Measurements from ENCODE around the gene PCSK5. TPM values are rescaled to one million over a fixed set of nuclear protein-coding genes. Genes with fewer than 3 reads are reported as not detected.

Gene PCSK5
- total RNA-seq, 2 donors from 2014 or later, result 2.4 to 32.2 TPM

- Histone ChIP-seq H3K27ac (no peak overlapping the region), H3K36me3 (no peaks in the 10 kb centered on the region), H3K9me3 (no peaks in the 10 kb centered on the region), H3K4me1 (replicated peaks) (no peaks in the 10 kb centered on the region), H3K4me3 (no peak overlapping the region), H3K27me3 (replicated peaks; ENCODE audit: insufficient read depth) (no peaks in the 10 kb centered on the region)
- 72% methylated on average over 7 of the region's 7 CpGs for WGBS
- TF ChIP-seq POLR2AphosphoS5 (IDR thresholded peaks at IDR 0.05) (no peak), CTCF (IDR thresholded peaks at IDR 0.05) (no peak)
- intact Hi-C loops (cut with DNase I), result no loop called here
- DNase-seq (ENCODE audit: low spot score), result no peak
Measured at GRCh38 chr9:75933982-75934381, 43.5 kb downstream of the PCSK5 start.

- Histone ChIP-seq H3K4me3 (no peak overlapping the region), H3K4me1 (replicated peaks) (no peaks in the 10 kb centered on the region), H3K27ac (no peak overlapping the region), H3K36me3 (no peaks in the 10 kb centered on the region), H3K27me3 (replicated peaks; ENCODE audit: insufficient read depth) (no peaks in the 10 kb centered on the region), H3K9me3 (no peaks in the 10 kb centered on the region)
- no peak for TF ChIP-seq CTCF (IDR thresholded peaks at IDR 0.05)
- WGBS, result 34% methylated on average over 2 of the region's 2 CpGs
- intact Hi-C loops (cut with DNase I), result no loop called here
- no peak for DNase-seq (ENCODE audit: low spot score)
Measured at GRCh38 chr9:75935591-75935990, 45.1 kb downstream of the PCSK5 start.

- TF ChIP-seq POLR2AphosphoS5 (IDR thresholded peaks at IDR 0.05), result no peak
- no peak for TF ChIP-seq POLR2A (IDR thresholded peaks at IDR 0.05)
- no peak for TF ChIP-seq CTCF (IDR thresholded peaks at IDR 0.05)
- H3K27me3 ChIP-seq (replicated peaks; ENCODE audit: insufficient read depth), result no peaks in the 10 kb centered on the region
- no peaks in the 10 kb centered on the region for H3K36me3 ChIP-seq
- no peaks in the 10 kb centered on the region for H3K4me1 ChIP-seq (replicated peaks)
- no peak overlapping the region for H3K27ac ChIP-seq
- H3K4me3 ChIP-seq, result no peak overlapping the region
- 89% methylated on average over 7 of the region's 7 CpGs for WGBS
- intact Hi-C loops (cut with DNase I), result no loop called here
- H3K9me3 ChIP-seq, result no peaks in the 10 kb centered on the region
- no peak for DNase-seq (ENCODE audit: low spot score)
Measured at GRCh38 chr9:75937521-75938258, 47.2 kb downstream of the PCSK5 start.

GRCh38 chr9:75938946-75939345, 48.5 kb downstream of the PCSK5 start:
- H3K9me3 ChIP-seq, result no peaks in the 10 kb centered on the region
- no peak for DNase-seq (ENCODE audit: low spot score)
- TF ChIP-seq POLR2A (IDR thresholded peaks at IDR 0.05) (no peak), CTCF (IDR thresholded peaks at IDR 0.05) (no peak), POLR2AphosphoS5 (IDR thresholded peaks at IDR 0.05) (no peak)
- H3K4me3 ChIP-seq, result no peak overlapping the region
- intact Hi-C loops (cut with DNase I), result no loop called here
- no peak overlapping the region for H3K27ac ChIP-seq
- 84% methylated on average over 1 of the region's 1 CpG for WGBS
- no peaks in the 10 kb centered on the region for H3K27me3 ChIP-seq (replicated peaks; ENCODE audit: insufficient read depth)
- H3K4me1 ChIP-seq (replicated peaks), result no peaks in the 10 kb centered on the region
- no peaks in the 10 kb centered on the region for H3K36me3 ChIP-seq

- no peaks in the 10 kb centered on the region for H3K36me3 ChIP-seq
- WGBS, result 91% methylated on average over 7 of the region's 7 CpGs
Measured at GRCh38 chr9:75939536-75940111, 49.2 kb downstream of the PCSK5 start.

More at GRCh38 chr9:75939536-75940111, 49.2 kb downstream of the PCSK5 start:
- intact Hi-C loops (cut with DNase I), result no loop called here
- H3K9me3 ChIP-seq, result no peaks in the 10 kb centered on the region
- H3K4me3 ChIP-seq, result no peak overlapping the region
- H3K27me3 ChIP-seq (replicated peaks; ENCODE audit: insufficient read depth), result no peaks in the 10 kb centered on the region
- TF ChIP-seq POLR2AphosphoS5 (IDR thresholded peaks at IDR 0.05), result no peak
- no peak for TF ChIP-seq POLR2A (IDR thresholded peaks at IDR 0.05)
- TF ChIP-seq CTCF (IDR thresholded peaks at IDR 0.05), result no peak
- H3K4me1 ChIP-seq (replicated peaks), result no peaks in the 10 kb centered on the region
- H3K27ac ChIP-seq, result no peak overlapping the region
- no peak for DNase-seq (ENCODE audit: low spot score)

Data from prostate gland (tissue), 2 donors.